ENCODE data around the gene KCNG2. TPM values are rescaled to one million over a fixed set of nuclear protein-coding genes. Genes with fewer than 3 reads are reported as not detected.

The KCNG2 gene
- total and polyA plus RNA-seq, 2 experiments from 2014 or later = 0.13 to 0.52 TPM

- Mint-ChIP-seq H3K4me3 (no peak overlapping the region), H3K4me1 (peaks cover 6% of the 10 kb centered on the region; the same call in 2 of the 3 replicates), H3K27me3 (ENCODE audit: insufficient read depth, low read depth, poor library complexity) (peaks cover 3% of the 10 kb centered on the region), H3K27ac (no peak overlapping the region), H3K36me3 (ENCODE audit: low read depth) (no peaks in the 10 kb centered on the region), H3K9me3 (no peaks in the 10 kb centered on the region)
- H3K4me3 ChIP-seq = no peak overlapping the region
- no peaks in the 10 kb centered on the region for H3F3A ChIP-seq (replicated peaks; ENCODE audit: low read depth)
- H3K4me2 ChIP-seq = no peak overlapping the region
- no peak for DNase-seq (ENCODE audit: low spot score)
- no peak overlapping the region for H3K27ac ChIP-seq (ENCODE audit: low read depth)
- H3K9me2 ChIP-seq (ENCODE audit: insufficient read depth) = no peaks in the 10 kb centered on the region
- H3K4me1 ChIP-seq (ENCODE audit: insufficient read depth) = no peaks in the 10 kb centered on the region
- ATAC-seq = no peak
- H2AFZ ChIP-seq = no peak overlapping the region
- no peaks in the 10 kb centered on the region for H3K36me3 ChIP-seq (ENCODE audit: insufficient read depth)
- no peak for TF ChIP-seq JUNB (IDR thresholded peaks at IDR 0.05; ENCODE audit: unreplicated experiment)
- no peak for TF ChIP-seq REST (IDR thresholded peaks at IDR 0.05; ENCODE audit: unreplicated experiment)
- no peak for TF ChIP-seq ZNF114 (CRISPR knock-in tag; IDR thresholded peaks at IDR 0.05)
- TF ChIP-seq EZH2phosphoT487 (IDR thresholded peaks at IDR 0.05; ENCODE audit: unreplicated experiment) = no peak
- no peak for TF ChIP-seq ZNF462 (CRISPR knock-in tag; IDR thresholded peaks at IDR 0.05)
- no peak for TF ChIP-seq ETS1 (IDR thresholded peaks at IDR 0.05)
- no peak for TF ChIP-seq ZNF331 (CRISPR knock-in tag; IDR thresholded peaks at IDR 0.05; ENCODE audit: low read depth)
- no peak for TF ChIP-seq CREB1 (CRISPR knock-in tag; IDR thresholded peaks at IDR 0.05; ENCODE audit: low read depth)
- no peak for TF ChIP-seq POLR2AphosphoS5 (IDR thresholded peaks at IDR 0.05; ENCODE audit: low read depth)
- no peak for TF ChIP-seq EZH2 (IDR thresholded peaks at IDR 0.05; ENCODE audit: low read depth, unreplicated experiment)
- TF ChIP-seq STAT1 (IDR thresholded peaks at IDR 0.05; ENCODE audit: unreplicated experiment) = no peak
- TF ChIP-seq CTCF (conservative IDR thresholded peaks at IDR 0.05; ENCODE audit: low read depth in 2 of 2) = no peak
- TF ChIP-seq NANOG (IDR thresholded peaks at IDR 0.05; ENCODE audit: borderline replicate concordance) = no peak
- H4K20me1 ChIP-seq (replicated peaks; ENCODE audit: insufficient read depth) = no peaks in the 10 kb centered on the region
- H3K79me2 ChIP-seq (replicated peaks; ENCODE audit: insufficient read depth) = no peaks in the 10 kb centered on the region
- no peaks in the 10 kb centered on the region for H3K27me3 ChIP-seq (ENCODE audit: insufficient read depth)
Measured at GRCh38 chr18:79851950-79852349, 54.2 kb downstream of the KCNG2 start.

Measured in GM23338 (cell line).